GM23338 (cell line): ENCODE measurements around the gene ABL1.

Experiments
- CREB1 ChIP-seq: fragments of 250-450 bp; sonication (Bioruptor Pico); IDR thresholded peaks from 2 replicates; pipeline ENCODE4 v1.5.0; 2020; ENCODE audit warnings: low read depth, mild to moderate bottlenecking, moderate library complexity
- CTCF ChIP-seq, 2 experiments: fragments of 200-600 bp in 1 of 2; sonication (generic) in 1 of 2; conservative IDR thresholded peaks; 2 replicates each; pipeline versions ENCODE4 v1.5.1 to v1.6.1; 2016 to 2017; ENCODE audit warnings: antibody characterized with exemption in 2 of 2, low read depth in 2 of 2, mild to moderate bottlenecking in 2 of 2, moderate library complexity in 1 of 2
- EZH2 ChIP-seq: fragments of 200-600 bp; sonication (generic); IDR thresholded peaks from one replicate; pipeline ENCODE4 v1.8.0; 2017; ENCODE audit warnings: antibody characterized with exemption, mild to moderate bottlenecking, low read depth; ENCODE audit not compliant: unreplicated experiment
- EZH2phosphoT487 ChIP-seq: fragments of 200-600 bp; sonication (generic); IDR thresholded peaks from one replicate; pipeline ENCODE4 v1.8.1; 2018; ENCODE audit warnings: antibody characterized with exemption; ENCODE audit not compliant: unreplicated experiment
- POLR2AphosphoS5 ChIP-seq: IDR thresholded peaks from 2 replicates; pipeline ENCODE4 v1.6.1; 2016; ENCODE audit warnings: antibody characterized with exemption, low read depth
- REST ChIP-seq: IDR thresholded peaks from one replicate; pipeline ENCODE4 v1.6.1; 2018; ENCODE audit warnings: antibody characterized with exemption; ENCODE audit not compliant: unreplicated experiment
- ZNF114 ChIP-seq: fragments of 250-450 bp; sonication (Bioruptor Pico); IDR thresholded peaks from 2 replicates; pipeline ENCODE4 v1.5.0; 2020; ENCODE audit warnings: mild to moderate bottlenecking, moderate library complexity
- ZNF462 ChIP-seq: fragments of 250-450 bp; sonication (Bioruptor Pico); IDR thresholded peaks from 2 replicates; pipeline ENCODE4 v1.5.0; 2020; ENCODE audit warnings: mild to moderate bottlenecking, moderate library complexity

- no peak for TF ChIP-seq CTCF (conservative IDR thresholded peaks at IDR 0.05; ENCODE audit: low read depth in 2 of 2)
- TF ChIP-seq EZH2: no peak
- TF ChIP-seq CREB1 (CRISPR knock-in tag): no peak
- TF ChIP-seq ZNF462 (CRISPR knock-in tag): no peak
- no peak for TF ChIP-seq REST
- TF ChIP-seq EZH2phosphoT487: no peak
- no peak for TF ChIP-seq POLR2AphosphoS5
- TF ChIP-seq ZNF114 (CRISPR knock-in tag): no peak
These were observed 85.8 kb downstream of the ABL1 start for GRCh38 chr9:130920762-130921299.
